ENCODE data around the gene MOBP. TPM values are rescaled to one million over a fixed set of nuclear protein-coding genes. Genes with fewer than 3 reads are reported as not detected.

The MOBP gene
- total RNA-seq, 6 experiments from 2014 or later: not detected

DNA sequence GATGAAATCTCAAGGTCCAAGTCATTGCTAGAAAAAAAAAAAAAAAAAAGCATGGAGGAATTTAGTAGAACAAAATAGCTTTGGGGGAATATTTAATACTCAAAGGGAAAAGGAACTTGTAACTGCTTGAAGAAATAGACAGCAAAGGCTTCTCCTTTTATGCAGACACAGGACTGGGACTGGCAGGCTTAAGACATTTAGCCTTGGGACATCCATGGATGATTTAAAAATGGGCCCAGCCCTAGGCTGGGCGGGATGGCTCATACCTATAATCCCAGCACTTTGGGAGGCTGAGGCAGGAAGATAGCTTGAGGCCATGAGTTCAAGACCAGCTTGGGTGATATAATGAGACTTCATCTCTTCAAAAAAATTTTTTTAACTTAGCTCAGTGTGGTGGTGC is 41.2 kb upstream of the MOBP start:
- Mint-ChIP-seq H3K27me3 (ENCODE audit: insufficient read depth) (peaks cover 3% of the 10 kb centered on the region; the same call in 1 of the 2 replicates), H3K9me3 (no peaks in the 10 kb centered on the region), H3K4me1 (ENCODE audit: low read depth) (no peaks in the 10 kb centered on the region; the same call in 1 of the 2 replicates), H3K4me3 (no peak overlapping the region), H3K36me3 (ENCODE audit: low read depth) (no peaks in the 10 kb centered on the region), H3K27ac (no peak overlapping the region)
- DNase-seq: no peak
- TF ChIP-seq, protein P1, sequence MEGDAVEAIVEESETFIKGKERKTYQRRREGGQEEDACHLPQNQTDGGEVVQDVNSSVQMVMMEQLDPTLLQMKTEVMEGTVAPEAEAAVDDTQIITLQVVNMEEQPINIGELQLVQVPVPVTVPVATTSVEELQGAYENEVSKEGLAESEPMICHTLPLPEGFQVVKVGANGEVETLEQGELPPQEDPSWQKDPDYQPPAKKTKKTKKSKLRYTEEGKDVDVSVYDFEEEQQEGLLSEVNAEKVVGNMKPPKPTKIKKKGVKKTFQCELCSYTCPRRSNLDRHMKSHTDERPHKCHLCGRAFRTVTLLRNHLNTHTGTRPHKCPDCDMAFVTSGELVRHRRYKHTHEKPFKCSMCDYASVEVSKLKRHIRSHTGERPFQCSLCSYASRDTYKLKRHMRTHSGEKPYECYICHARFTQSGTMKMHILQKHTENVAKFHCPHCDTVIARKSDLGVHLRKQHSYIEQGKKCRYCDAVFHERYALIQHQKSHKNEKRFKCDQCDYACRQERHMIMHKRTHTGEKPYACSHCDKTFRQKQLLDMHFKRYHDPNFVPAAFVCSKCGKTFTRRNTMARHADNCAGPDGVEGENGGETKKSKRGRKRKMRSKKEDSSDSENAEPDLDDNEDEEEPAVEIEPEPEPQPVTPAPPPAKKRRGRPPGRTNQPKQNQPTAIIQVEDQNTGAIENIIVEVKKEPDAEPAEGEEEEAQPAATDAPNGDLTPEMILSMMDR (IDR thresholded peaks at IDR 0.05): no peak

DNA sequence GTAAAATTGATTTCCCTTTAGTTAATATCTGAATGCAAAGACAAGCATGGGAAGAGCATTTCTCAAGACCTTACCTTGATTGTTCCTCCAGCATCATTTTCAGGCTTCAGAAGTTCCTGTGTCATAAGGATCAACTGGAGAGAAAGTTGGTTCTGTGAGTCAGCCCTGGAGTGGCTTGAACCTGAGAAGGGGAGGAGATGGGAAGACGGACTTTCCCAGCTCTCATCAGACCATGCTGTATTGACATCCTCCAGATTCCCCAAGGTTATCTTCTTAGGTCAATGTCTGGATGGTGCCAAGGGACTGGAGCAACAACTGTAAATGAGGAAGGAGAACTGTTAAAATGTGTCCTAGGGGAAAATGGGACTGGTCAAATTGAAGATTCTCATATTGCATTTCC is 40.0 kb upstream of the MOBP start:
- H3K9me3 Mint-ChIP-seq: no peaks in the 10 kb centered on the region
- peaks cover 3% of the 10 kb centered on the region; the same call in 1 of the 2 replicates for H3K27me3 Mint-ChIP-seq (ENCODE audit: insufficient read depth)
- no peak for DNase-seq
- peaks cover 6% of the 10 kb centered on the region; the same call in 1 of the 2 replicates for H3K4me1 Mint-ChIP-seq (ENCODE audit: low read depth)
- TF ChIP-seq, protein P1 (IDR thresholded peaks at IDR 0.05): no peak
- no peaks in the 10 kb centered on the region for H3K36me3 Mint-ChIP-seq (ENCODE audit: low read depth)
- no peak overlapping the region for H3K4me3 Mint-ChIP-seq
- H3K27ac Mint-ChIP-seq: no peak overlapping the region

DNA sequence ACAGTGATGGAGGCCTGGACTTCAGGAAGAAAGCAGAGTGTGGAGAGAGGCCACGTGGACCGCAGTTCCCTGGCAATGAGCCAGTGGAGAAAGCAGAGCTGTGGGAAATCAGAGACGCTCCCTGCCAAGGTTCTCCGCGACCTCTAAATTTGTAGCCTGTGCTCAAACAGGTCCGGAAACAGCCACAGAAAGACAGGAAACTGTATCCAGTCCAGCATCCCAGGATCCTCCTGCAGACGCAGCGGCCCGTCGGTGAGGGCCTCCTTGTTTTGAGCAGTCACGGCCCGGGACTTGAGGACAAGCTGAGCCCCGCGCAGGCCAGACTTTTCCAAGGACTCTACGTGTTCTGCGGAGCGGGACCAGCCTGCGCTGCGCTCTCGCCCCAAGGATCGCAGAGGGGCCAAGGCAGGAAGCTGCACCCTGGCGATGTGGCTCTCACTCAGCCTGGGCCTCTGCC is 38.7 kb upstream of the MOBP start:
- H3K4me3 Mint-ChIP-seq: no peak overlapping the region
- H3K27me3 Mint-ChIP-seq (ENCODE audit: insufficient read depth): peaks cover 3% of the 10 kb centered on the region; the same call in 1 of the 2 replicates
- H3K36me3 Mint-ChIP-seq (ENCODE audit: low read depth): no peaks in the 10 kb centered on the region
- peaks cover 12% of the 10 kb centered on the region for H3K4me1 Mint-ChIP-seq (ENCODE audit: low read depth)
- TF ChIP-seq, protein P1 (IDR thresholded peaks at IDR 0.05): no peak
- no peaks in the 10 kb centered on the region for H3K9me3 Mint-ChIP-seq
- H3K27ac Mint-ChIP-seq: no peak overlapping the region
- DNase-seq: no peak

DNA sequence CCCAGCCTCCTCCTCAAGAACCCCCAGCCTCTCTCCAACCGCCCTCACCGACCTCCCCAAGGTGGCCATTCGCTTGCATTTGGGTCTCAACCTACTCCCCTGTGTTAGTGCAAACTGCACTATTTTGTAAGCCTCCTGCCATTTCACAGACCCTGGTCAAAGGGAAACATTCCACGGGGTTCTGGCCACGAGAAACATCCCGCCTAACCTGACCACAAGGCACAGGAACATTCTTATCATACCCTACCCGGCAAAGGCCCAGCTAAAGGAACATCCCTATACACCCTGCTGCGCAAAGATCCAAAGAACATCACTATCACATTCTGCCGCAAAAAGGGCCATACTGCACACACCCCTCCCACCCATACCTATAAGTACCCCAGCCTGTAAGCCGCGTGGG is 38.0 kb upstream of the MOBP start:
- no peaks in the 10 kb centered on the region for H3K9me3 Mint-ChIP-seq

DNA sequence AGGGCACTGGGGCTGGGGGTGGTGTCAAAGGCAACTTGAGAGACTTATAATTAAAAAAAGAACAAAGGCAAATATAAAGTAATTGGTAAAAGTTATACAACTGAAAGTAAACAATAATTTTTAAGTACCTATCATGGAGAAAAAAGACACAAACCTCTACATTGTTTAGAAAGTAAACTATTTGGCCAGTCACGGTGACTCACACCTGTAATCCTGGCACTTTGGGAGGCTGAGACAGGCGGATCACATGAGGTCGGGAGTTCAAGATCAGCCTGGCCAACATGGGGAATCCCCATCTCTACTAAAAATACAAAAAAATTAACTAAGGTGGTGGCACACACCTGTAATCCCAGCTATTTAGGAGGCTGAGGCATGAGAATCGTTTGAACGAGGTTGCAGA is 35.1 kb upstream of the MOBP start:
- no peaks in the 10 kb centered on the region for H3K9me3 Mint-ChIP-seq
- no peak for DNase-seq
- no peak overlapping the region for H3K27ac Mint-ChIP-seq
- H3K4me1 Mint-ChIP-seq (ENCODE audit: low read depth): peaks cover 31% of the 10 kb centered on the region
- H3K4me3 Mint-ChIP-seq: no peak overlapping the region
- peaks cover 3% of the 10 kb centered on the region; the same call in 1 of the 2 replicates for H3K27me3 Mint-ChIP-seq (ENCODE audit: insufficient read depth)
- no peaks in the 10 kb centered on the region for H3K36me3 Mint-ChIP-seq (ENCODE audit: low read depth)
- TF ChIP-seq, protein P1 (IDR thresholded peaks at IDR 0.05): no peak

More for the DNA sequence above, 38.0 kb upstream of the MOBP start:
- Mint-ChIP-seq H3K27me3 (ENCODE audit: insufficient read depth) (peaks cover 3% of the 10 kb centered on the region; the same call in 1 of the 2 replicates), H3K27ac (no peak overlapping the region), H3K4me1 (ENCODE audit: low read depth) (peaks cover 19% of the 10 kb centered on the region), H3K36me3 (ENCODE audit: low read depth) (no peaks in the 10 kb centered on the region), H3K4me3 (no peak overlapping the region)
- TF ChIP-seq, protein P1 (IDR thresholded peaks at IDR 0.05): no peak
- no peak for DNase-seq
